ENCODE measurements around the gene ADARB1.

ADARB1 gene

DNA sequence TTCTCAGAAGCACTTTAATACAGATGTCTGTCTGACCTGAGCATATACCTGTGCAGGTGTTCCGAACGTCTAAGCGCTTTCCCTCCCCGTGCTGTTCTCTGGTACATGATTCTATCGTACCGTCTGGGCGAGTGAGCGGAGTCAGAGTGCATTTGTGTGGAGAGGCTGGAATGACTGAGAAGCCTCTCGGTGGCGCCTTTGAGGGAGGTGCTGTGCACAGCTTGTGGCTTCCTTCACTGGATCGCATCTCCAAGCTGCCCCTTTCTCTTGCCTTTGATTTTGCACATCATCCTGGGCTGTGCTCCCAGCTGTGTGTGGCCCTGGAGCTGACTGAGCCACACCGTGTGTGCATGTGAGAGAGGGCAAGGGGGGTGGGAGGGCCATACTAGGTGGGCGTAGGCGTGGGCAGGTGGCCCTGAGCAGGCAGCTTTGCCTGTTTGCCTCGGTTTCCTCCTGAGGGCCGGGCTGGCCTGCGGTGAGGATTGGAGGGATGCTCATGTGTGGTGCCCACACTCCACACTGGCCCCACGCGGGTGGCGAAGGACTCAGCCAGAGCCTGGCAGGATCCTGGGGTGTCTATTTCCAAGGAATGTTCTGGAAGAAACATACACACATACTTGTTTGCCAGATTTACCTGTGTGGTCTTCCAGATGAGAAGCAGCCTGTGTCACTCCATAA lies 105.3 kb downstream of the ADARB1 start:
- H3K36me3 ChIP-seq, result peaks cover 8% of the 10 kb centered on the region
- no peak overlapping the region for H3K4me3 ChIP-seq (ENCODE audit: low read depth, low read length)
- TF ChIP-seq, protein P1, sequence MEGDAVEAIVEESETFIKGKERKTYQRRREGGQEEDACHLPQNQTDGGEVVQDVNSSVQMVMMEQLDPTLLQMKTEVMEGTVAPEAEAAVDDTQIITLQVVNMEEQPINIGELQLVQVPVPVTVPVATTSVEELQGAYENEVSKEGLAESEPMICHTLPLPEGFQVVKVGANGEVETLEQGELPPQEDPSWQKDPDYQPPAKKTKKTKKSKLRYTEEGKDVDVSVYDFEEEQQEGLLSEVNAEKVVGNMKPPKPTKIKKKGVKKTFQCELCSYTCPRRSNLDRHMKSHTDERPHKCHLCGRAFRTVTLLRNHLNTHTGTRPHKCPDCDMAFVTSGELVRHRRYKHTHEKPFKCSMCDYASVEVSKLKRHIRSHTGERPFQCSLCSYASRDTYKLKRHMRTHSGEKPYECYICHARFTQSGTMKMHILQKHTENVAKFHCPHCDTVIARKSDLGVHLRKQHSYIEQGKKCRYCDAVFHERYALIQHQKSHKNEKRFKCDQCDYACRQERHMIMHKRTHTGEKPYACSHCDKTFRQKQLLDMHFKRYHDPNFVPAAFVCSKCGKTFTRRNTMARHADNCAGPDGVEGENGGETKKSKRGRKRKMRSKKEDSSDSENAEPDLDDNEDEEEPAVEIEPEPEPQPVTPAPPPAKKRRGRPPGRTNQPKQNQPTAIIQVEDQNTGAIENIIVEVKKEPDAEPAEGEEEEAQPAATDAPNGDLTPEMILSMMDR (IDR thresholded peaks at IDR 0.05; ENCODE audit: low read depth, low read length), result no peak
- H3K9me3 ChIP-seq, result no peaks in the 10 kb centered on the region
- no peaks in the 10 kb centered on the region for H3K27me3 ChIP-seq
- no peak for DNase-seq
- no peaks in the 10 kb centered on the region for H3K4me1 ChIP-seq

DNA sequence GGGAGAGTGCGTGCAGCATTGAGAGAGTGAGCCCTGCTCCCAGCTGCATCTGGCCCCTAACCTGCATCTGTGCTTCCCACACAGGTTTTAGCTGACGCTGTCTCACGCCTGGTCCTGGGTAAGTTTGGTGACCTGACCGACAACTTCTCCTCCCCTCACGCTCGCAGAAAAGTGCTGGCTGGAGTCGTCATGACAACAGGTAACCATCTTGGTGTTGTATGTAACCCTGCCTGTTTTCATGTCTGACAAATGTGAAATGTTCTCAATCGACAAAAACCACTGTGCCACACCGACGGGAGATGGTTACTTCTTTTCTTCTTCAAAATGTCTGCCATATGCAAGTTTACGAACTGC lies 105.8 kb downstream of the ADARB1 start:
- no peaks in the 10 kb centered on the region for H3K4me1 ChIP-seq
- peaks cover 13% of the 10 kb centered on the region for H3K36me3 ChIP-seq
- DNase-seq, result no peak
- TF ChIP-seq, protein P1 (IDR thresholded peaks at IDR 0.05; ENCODE audit: low read depth, low read length), result no peak
- no peaks in the 10 kb centered on the region for H3K27me3 ChIP-seq
- no peaks in the 10 kb centered on the region for H3K9me3 ChIP-seq
- no peak overlapping the region for H3K4me3 ChIP-seq (ENCODE audit: low read depth, low read length)

DNA sequence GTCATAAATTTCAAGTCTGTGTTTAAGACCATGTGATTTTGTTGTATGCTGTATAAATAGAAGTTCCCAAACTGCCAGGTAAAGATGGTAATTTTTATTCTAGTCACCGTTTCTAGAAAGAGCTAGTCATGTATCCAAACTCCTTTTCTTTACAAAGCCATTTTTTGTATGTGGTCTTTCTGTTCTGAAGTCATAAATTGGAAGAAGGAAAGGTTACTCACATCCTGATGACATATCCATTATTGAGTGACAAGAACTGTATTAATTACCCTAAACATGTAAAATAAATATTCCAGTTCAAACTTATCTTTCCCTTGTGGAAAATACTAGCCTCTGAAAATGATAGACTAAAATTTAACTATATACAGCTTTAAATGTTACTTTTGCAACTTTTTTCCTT lies 108.6 kb downstream of the ADARB1 start:
- no peak for DNase-seq
- Histone ChIP-seq H3K9me3 (no peaks in the 10 kb centered on the region), H3K4me3 (ENCODE audit: low read depth, low read length) (no peak overlapping the region), H3K27me3 (no peaks in the 10 kb centered on the region), H3K4me1 (no peaks in the 10 kb centered on the region), H3K36me3 (peaks cover 31% of the 10 kb centered on the region)
- TF ChIP-seq, protein P1 (IDR thresholded peaks at IDR 0.05; ENCODE audit: low read depth, low read length), result no peak

DNA sequence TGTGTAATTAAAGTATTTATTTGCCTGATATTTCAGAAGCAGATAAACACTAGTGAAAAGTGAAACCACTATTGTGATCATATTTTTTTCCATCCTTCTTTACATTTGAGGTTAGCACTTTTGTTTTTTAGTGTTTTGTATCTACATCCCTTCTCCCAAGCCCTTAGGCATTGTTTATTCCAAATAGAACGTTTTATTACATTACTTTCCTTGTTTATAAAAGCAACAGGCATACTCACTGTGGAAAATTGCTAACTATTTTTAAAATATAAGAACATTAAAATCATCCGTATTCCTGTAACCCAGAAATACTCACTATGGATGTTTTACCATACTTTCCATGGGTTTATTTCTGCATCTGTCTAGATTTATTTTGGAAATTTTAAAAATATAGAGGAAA lies 109.5 kb downstream of the ADARB1 start:
- TF ChIP-seq, protein P1 (IDR thresholded peaks at IDR 0.05; ENCODE audit: low read depth, low read length), result no peak
- Histone ChIP-seq H3K4me1 (no peaks in the 10 kb centered on the region), H3K4me3 (ENCODE audit: low read depth, low read length) (no peak overlapping the region), H3K27me3 (no peaks in the 10 kb centered on the region), H3K36me3 (peaks cover 31% of the 10 kb centered on the region), H3K9me3 (no peaks in the 10 kb centered on the region)
- no peak for DNase-seq

DNA sequence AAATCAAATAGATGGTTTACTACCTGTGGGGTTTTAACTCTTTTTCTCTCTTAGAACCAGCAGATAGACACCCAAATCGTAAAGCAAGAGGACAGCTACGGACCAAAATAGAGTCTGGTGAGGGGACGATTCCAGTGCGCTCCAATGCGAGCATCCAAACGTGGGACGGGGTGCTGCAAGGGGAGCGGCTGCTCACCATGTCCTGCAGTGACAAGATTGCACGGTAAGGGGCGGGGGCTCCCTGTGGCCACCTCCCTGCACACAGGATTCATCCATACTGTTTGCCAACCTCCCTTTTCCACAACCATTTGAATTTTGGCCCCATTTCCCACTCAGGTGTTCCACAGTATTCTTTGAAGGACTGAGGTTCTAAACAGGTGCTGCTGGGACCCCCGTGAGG lies 110.5 kb downstream of the ADARB1 start:
- DNase-seq, result no peak
- H3K9me3 ChIP-seq, result no peaks in the 10 kb centered on the region
- H3K27me3 ChIP-seq, result no peaks in the 10 kb centered on the region
- no peaks in the 10 kb centered on the region for H3K4me1 ChIP-seq
- TF ChIP-seq, protein P1 (IDR thresholded peaks at IDR 0.05; ENCODE audit: low read depth, low read length), result no peak
- H3K4me3 ChIP-seq (ENCODE audit: low read depth, low read length), result no peak overlapping the region
- H3K36me3 ChIP-seq, result peaks cover 31% of the 10 kb centered on the region

DNA sequence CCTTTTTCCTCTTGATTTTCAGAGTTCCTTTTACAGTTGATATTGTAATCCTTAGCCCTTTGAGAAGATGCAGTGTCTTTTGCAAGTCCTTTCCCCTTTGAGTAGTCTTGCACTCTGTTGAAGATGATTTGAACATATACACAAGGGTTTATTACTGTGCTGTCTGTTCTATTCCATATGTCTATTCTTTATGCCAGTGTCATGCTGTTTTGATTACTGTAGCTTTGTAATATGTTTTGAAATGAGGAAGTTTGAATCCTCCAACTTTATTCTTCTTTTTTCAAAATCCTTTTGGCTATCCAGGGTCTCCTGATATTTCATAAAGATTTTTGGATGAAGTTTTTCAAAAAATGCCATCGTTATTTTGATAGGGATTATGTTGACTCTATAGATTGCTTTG lies 112.3 kb downstream of the ADARB1 start:
- TF ChIP-seq, protein P1 (IDR thresholded peaks at IDR 0.05; ENCODE audit: low read depth, low read length), result no peak
- DNase-seq, result no peak
- Histone ChIP-seq H3K4me3 (ENCODE audit: low read depth, low read length) (no peak overlapping the region), H3K36me3 (peaks cover 28% of the 10 kb centered on the region), H3K27me3 (no peaks in the 10 kb centered on the region), H3K4me1 (no peaks in the 10 kb centered on the region), H3K9me3 (no peaks in the 10 kb centered on the region)

Measured in BE2C (cell line).